H9 (cell line): ENCODE measurements around the gene SRPK2. TPM values are rescaled to one million over a fixed set of nuclear protein-coding genes. Genes with fewer than 3 reads are reported as not detected.

Source experiments
- DNase-seq: peaks from one replicate; pipeline ENCODE4 v3.0.0-alpha.2; 2017
- H2AFZ ChIP-seq: one replicate; pipeline ENCODE4 v1.6.1; 2013; ENCODE audit warnings: mild to moderate bottlenecking, low read length, control low read depth, moderate library complexity
- H2AK5ac ChIP-seq: 2 replicates; pipeline ENCODE4 v1.6.1; 2013; ENCODE audit warnings: low read length, control low read depth, mixed read lengths; ENCODE audit not compliant: insufficient read length
- H2BK120ac ChIP-seq: one replicate; pipeline ENCODE4 v1.6.1; 2013; ENCODE audit warnings: low read depth, mild to moderate bottlenecking, low read length, control low read depth, inconsistent platforms; ENCODE audit not compliant: poor library complexity, severe bottlenecking
- H2BK12ac ChIP-seq: 2 replicates; pipeline ENCODE4 v1.6.1; 2013; ENCODE audit warnings: low read length, control low read depth, mixed read lengths, low read depth; ENCODE audit not compliant: insufficient read length
- H2BK15ac ChIP-seq: 2 replicates; pipeline ENCODE4 v1.6.1; 2013; ENCODE audit warnings: low read depth, low read length, control low read depth
- H2BK20ac ChIP-seq: one replicate; pipeline ENCODE4 v1.6.1; 2013; ENCODE audit warnings: low read depth, mild to moderate bottlenecking, low read length, control low read depth, inconsistent platforms; ENCODE audit not compliant: poor library complexity, severe bottlenecking
- H2BK5ac ChIP-seq: 2 replicates; pipeline ENCODE4 v1.6.1; 2013; ENCODE audit warnings: low read length, control low read depth, mixed read lengths; ENCODE audit not compliant: insufficient read length
- H3K14ac ChIP-seq: 2 replicates; pipeline ENCODE4 v1.6.1; 2013; ENCODE audit warnings: low read length, control low read depth; ENCODE audit not compliant: insufficient read depth
- H3K18ac ChIP-seq: 2 replicates; pipeline ENCODE4 v1.6.1; 2013; ENCODE audit warnings: low read depth, mild to moderate bottlenecking, mixed read lengths, low read length, control low read depth; ENCODE audit not compliant: insufficient read length
- H3K23ac ChIP-seq: 2 replicates; pipeline ENCODE4 v1.6.1; 2013; ENCODE audit warnings: low read length, control low read depth, mixed read lengths, low read depth; ENCODE audit not compliant: insufficient read length
- H3K23me2 ChIP-seq: 2 replicates; pipeline ENCODE4 v1.6.1; 2013; ENCODE audit warnings: low read depth, mild to moderate bottlenecking, mixed read lengths, low read length, control low read depth; ENCODE audit not compliant: insufficient read length, poor library complexity, severe bottlenecking
- H3K27ac ChIP-seq: 2 replicates; pipeline ENCODE4 v1.5.1; 2013; ENCODE audit warnings: low read length, control low read depth, mixed read lengths, low read depth; ENCODE audit not compliant: insufficient read length
- H3K27me3 ChIP-seq: 2 replicates; pipeline ENCODE4 v1.6.1; 2013; ENCODE audit warnings: low read length, control low read depth, inconsistent platforms; ENCODE audit not compliant: insufficient read depth
- H3K4ac ChIP-seq: 2 replicates; pipeline ENCODE4 v1.6.1; 2013; ENCODE audit warnings: low read depth, mild to moderate bottlenecking, control low read depth, inconsistent platforms, low read length, moderate library complexity
- H3K4me1 ChIP-seq: 2 replicates; pipeline ENCODE4 v1.6.1; 2013; ENCODE audit warnings: low read length, control low read depth, inconsistent platforms; ENCODE audit not compliant: insufficient read depth
- H3K4me2 ChIP-seq: 2 replicates; pipeline ENCODE4 v1.6.1; 2013; ENCODE audit warnings: low read length, control low read depth, mixed read lengths; ENCODE audit not compliant: insufficient read length, insufficient read depth
- H3K56ac ChIP-seq: 2 replicates; pipeline ENCODE4 v1.6.1; 2013; ENCODE audit warnings: low read depth, mild to moderate bottlenecking, mixed read lengths, low read length, control low read depth; ENCODE audit not compliant: insufficient read length
- H3K79me1 ChIP-seq: 2 replicates; pipeline ENCODE4 v1.6.1; 2013; ENCODE audit warnings: low read depth, mild to moderate bottlenecking, moderate library complexity, low read length, control low read depth, inconsistent platforms; ENCODE audit not compliant: insufficient read depth, poor library complexity, severe bottlenecking
- H3K79me2 ChIP-seq: 2 replicates; pipeline ENCODE4 v1.6.1; 2013; ENCODE audit warnings: low read length, control low read depth, inconsistent platforms; ENCODE audit not compliant: insufficient read depth
- H3K9ac ChIP-seq: 2 replicates; pipeline ENCODE4 v1.6.1; 2013; ENCODE audit warnings: low read length, control low read depth, mixed read lengths; ENCODE audit not compliant: insufficient read length; ENCODE audit errors: extremely low read depth
- H3K9me3 ChIP-seq: one replicate; pipeline ENCODE4 v1.6.1; 2013; ENCODE audit warnings: low read depth, low read length, inconsistent platforms; ENCODE audit not compliant: control insufficient read depth
- H3T11ph ChIP-seq: one replicate; pipeline ENCODE4 v1.6.1; 2013; ENCODE audit warnings: mild to moderate bottlenecking, low read length, control low read depth, inconsistent platforms
- H4K20me1 ChIP-seq: one replicate; pipeline ENCODE4 v1.6.1; 2013; ENCODE audit not compliant: control insufficient read depth, insufficient read length, insufficient read depth
- H4K5ac ChIP-seq: 2 replicates; pipeline ENCODE4 v1.6.1; 2013; ENCODE audit warnings: low read depth, mild to moderate bottlenecking, mixed read lengths, low read length, control low read depth; ENCODE audit not compliant: insufficient read length
- H4K8ac ChIP-seq: replicated peaks from 2 replicates; pipeline ENCODE4 v1.6.1; 2013; ENCODE audit warnings: low read length, control low read depth, mixed read lengths, low read depth; ENCODE audit not compliant: insufficient read length
- H4K91ac ChIP-seq: 2 replicates; pipeline ENCODE4 v1.6.1; 2013; ENCODE audit warnings: low read depth, mild to moderate bottlenecking, moderate library complexity, mixed read lengths, low read length, control low read depth; ENCODE audit not compliant: insufficient read length
- H3K27ac Mint-ChIP-seq, 3 experiments: 2 replicates in 2 of 3; 3 replicates in 1 of 3; pipeline ENCODE4 v1.8.0; 2020 to 2021; ENCODE audit warnings: mixed read lengths in 3 of 3, mild to moderate bottlenecking in 1 of 3, moderate library complexity in 1 of 3
- H3K27me3 Mint-ChIP-seq: 2 replicates; pipeline ENCODE4 v1.8.0; 2021; ENCODE audit warnings: low read depth, mild to moderate bottlenecking, moderate library complexity, mixed read lengths
- H3K36me3 Mint-ChIP-seq, 3 experiments: 2 replicates in 2 of 3; 3 replicates in 1 of 3; pipeline ENCODE4 v1.8.0; 2020 to 2021; ENCODE audit warnings: low read depth in 3 of 3, mixed read lengths in 3 of 3; ENCODE audit not compliant: insufficient read depth in 1 of 3
- H3K4me1 Mint-ChIP-seq, 2 experiments: 2 replicates each; pipeline ENCODE4 v1.8.0; 2020; ENCODE audit warnings: mixed read lengths in 2 of 2
- H3K4me3 Mint-ChIP-seq, 2 experiments: 2 replicates in 1 of 2; 3 replicates in 1 of 2; pipeline ENCODE4 v1.8.0; 2020 to 2021; ENCODE audit warnings: mild to moderate bottlenecking in 2 of 2, mixed read lengths in 2 of 2, moderate library complexity in 1 of 2
- H3K9me3 Mint-ChIP-seq, 2 experiments: 2 replicates in 1 of 2; 3 replicates in 1 of 2; pipeline ENCODE4 v1.8.0; 2020; ENCODE audit warnings: mild to moderate bottlenecking in 2 of 2, mixed read lengths in 2 of 2, moderate library complexity in 1 of 2
- CTCF ChIP-seq: fragments of 200-600 bp; sonication (generic); conservative IDR thresholded peaks from 3 replicates; pipeline ENCODE4 v1.8.0; 2021; ENCODE audit warnings: antibody characterized with exemption, mild to moderate bottlenecking
- WGBS: extraction: QIAGEN DNeasy Blood & Tissue Kit; methylation state at CpG from one replicate; pipeline ENCODE4 v1.1.7; 2013; ENCODE audit warnings: missing lambda C conversion rate, low lambda C conversion rate, mixed read lengths; ENCODE audit not compliant: insufficient read length; ENCODE audit errors: extremely low coverage; 5-methylcytosine and 5-hydroxymethylcytosine counted together
- total RNA-seq: library from RNA; stranded (reverse); gene quantifications from 2 replicates; pipeline ENCODE4 v1.2.1, GENCODE V29; 2021

SRPK2 gene
- total RNA-seq, 1 experiment from 2014 or later = 41.1 TPM

DNA sequence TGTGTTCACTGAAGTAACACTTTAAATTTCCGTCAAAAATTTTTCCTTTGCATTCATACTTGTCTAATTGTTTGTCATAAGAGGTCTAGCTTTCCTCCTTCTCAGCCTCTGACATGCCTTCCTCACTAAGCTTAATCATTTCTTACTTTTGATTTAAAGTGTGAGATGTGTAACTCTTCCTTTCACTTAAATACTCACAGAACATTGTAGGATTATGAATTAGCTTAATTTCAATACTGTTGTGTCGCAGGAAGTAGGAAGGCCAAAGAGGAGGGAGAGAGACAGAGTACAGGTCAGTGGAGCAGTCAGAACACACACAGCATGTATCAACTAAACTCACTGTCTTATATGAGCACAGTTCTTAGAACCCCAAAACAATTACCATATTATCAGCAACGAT lies 99.0 kb downstream of the SRPK2 start:
- Mint-ChIP-seq H3K27me3 (no peaks in the 10 kb centered on the region), H3K4me1 (peaks cover 12 to 16% of the 10 kb centered on the region in 2 experiments), H3K9me3 (no peaks in the 10 kb centered on the region), H3K4me3 (no peak overlapping the region), H3K36me3 (no peaks in the 10 kb centered on the region), H3K27ac (peak overlapping the region in 2 of 3 experiments; percentile 4 to 18; a peak in 2 of 7 replicates)
- Histone ChIP-seq H2AK5ac (no peak overlapping the region), H2BK15ac (no peak overlapping the region), H2BK12ac (no peak overlapping the region), H3K27me3 (no peaks in the 10 kb centered on the region), H2BK120ac (no peak overlapping the region), H3K4ac (no peak overlapping the region), H3K4me2 (no peak overlapping the region), H3K23me2 (no peaks in the 10 kb centered on the region), H4K5ac (no peak overlapping the region), H3K23ac (no peak overlapping the region), H3K4me1 (no peaks in the 10 kb centered on the region; the same call in 1 of the 2 replicates), H3K18ac (no peak overlapping the region), H2BK5ac (no peak overlapping the region), H3K9ac (no peak overlapping the region), H2BK20ac (no peak overlapping the region), H4K91ac (no peak overlapping the region), H3K79me2 (no peaks in the 10 kb centered on the region; the same call in 1 of the 2 replicates), H3T11ph (no peak overlapping the region), H3K79me1 (peaks cover 4% of the 10 kb centered on the region), H3K27ac (no peak overlapping the region), H2AFZ (no peak overlapping the region), H3K56ac (no peak overlapping the region), H3K9me3 (no peaks in the 10 kb centered on the region), H3K14ac (no peak overlapping the region), H4K20me1 (no peaks in the 10 kb centered on the region), H4K8ac (no peak overlapping the region)
- TF ChIP-seq CTCF = no peak
- no CpG with 5 or more reads among the region's 3 CpGs for WGBS
- no peak for DNase-seq
